Measurements from ENCODE around the gene ZFYVE19. TPM values are rescaled to one million over a fixed set of nuclear protein-coding genes. Genes with fewer than 3 reads are reported as not detected.
A peak's percentile ranks its signal among the peaks of the same experiment; 100 is the strongest.

Gene ZFYVE19
- total RNA-seq, 2 experiments from 2014 or later, result 22.8 to 29.3 TPM

- no peaks in the 10 kb centered on the region for H3K9me3 ChIP-seq (ENCODE audit: low read length)
- peak overlapping the region; percentile 76; the same call in 1 of the 2 replicates for H2AFZ ChIP-seq (ENCODE audit: low read length)
- H3K4me3 ChIP-seq (ENCODE audit: low read depth, low read length, poor library complexity, severe bottlenecking), result peak overlapping the region; percentile 14
- no peaks in the 10 kb centered on the region for H3K79me2 ChIP-seq (ENCODE audit: insufficient read depth, low read depth, low read length)
- TF ChIP-seq EZH2phosphoT487 (IDR thresholded peaks at IDR 0.05; ENCODE audit: borderline replicate concordance, low read depth, low read length) (no peak), CTCF (conservative IDR thresholded peaks at IDR 0.05; ENCODE audit: low read length) (no peak)
- H3K9me2 ChIP-seq (ENCODE audit: insufficient read depth, low read length), result no peaks in the 10 kb centered on the region
- H3K4me2 ChIP-seq (ENCODE audit: low read length), result peak overlapping the region; percentile 66
- POLR2A ChIA-PET, result interaction anchor here (0.8 kb wide), 1 partner anchor 14 kb away, joined by 3 read pairs; no protein-coding TSS in a partner anchor
- no peaks in the 10 kb centered on the region for H3K36me3 ChIP-seq (ENCODE audit: insufficient read depth, low read length)
- H3K4me1 ChIP-seq (ENCODE audit: insufficient read depth, low read length, poor library complexity, severe bottlenecking), result peaks cover 25% of the 10 kb centered on the region
- BruUV-seq (replicated peaks), result no TSS peak
- no peak overlapping the region for H3K27ac ChIP-seq (ENCODE audit: low read depth, low read length, poor library complexity, severe bottlenecking)
- CTCF ChIA-PET (ENCODE audit: unreplicated experiment), result interaction anchor here (1.1 to 3.5 kb wide), 3 partner anchors 11 to 47 kb away, joined by 4 to 19 read pairs (median 4); partner anchors contain the start of gene VPS18
- intact Hi-C loops (cut with micrococcal nuclease; ENCODE audit: unreplicated experiment), result no loop called here
- H4K20me1 ChIP-seq (ENCODE audit: insufficient read depth, low read length), result no peaks in the 10 kb centered on the region
- DNase-seq (ENCODE audit: low spot score), result peak; percentile 72
These were observed 40.5 kb downstream of the ZFYVE19 start for GRCh38 chr15:40847223-40847961.

- no peak overlapping the region for H3K27ac ChIP-seq (ENCODE audit: low read depth, low read length, poor library complexity, severe bottlenecking)
- TF ChIP-seq EZH2phosphoT487 (IDR thresholded peaks at IDR 0.05; ENCODE audit: borderline replicate concordance, low read depth, low read length), result no peak
- TF ChIP-seq CTCF (conservative IDR thresholded peaks at IDR 0.05; ENCODE audit: low read length), result no peak
- BruUV-seq (replicated peaks), result no TSS peak
- no peaks in the 10 kb centered on the region for H3K36me3 ChIP-seq (ENCODE audit: insufficient read depth, low read length)
- H3K9me3 ChIP-seq (ENCODE audit: low read length), result no peaks in the 10 kb centered on the region
- no peaks in the 10 kb centered on the region for H4K20me1 ChIP-seq (ENCODE audit: insufficient read depth, low read length)
- no peak overlapping the region for H3K4me3 ChIP-seq (ENCODE audit: low read depth, low read length, poor library complexity, severe bottlenecking)
- H2AFZ ChIP-seq (ENCODE audit: low read length), result no peak overlapping the region
- peaks cover 17% of the 10 kb centered on the region for H3K4me1 ChIP-seq (ENCODE audit: insufficient read depth, low read length, poor library complexity, severe bottlenecking)
- H3K4me2 ChIP-seq (ENCODE audit: low read length), result no peak overlapping the region
- POLR2A ChIA-PET, result no interaction called here
- intact Hi-C loops (cut with micrococcal nuclease; ENCODE audit: unreplicated experiment), result no loop called here
- DNase-seq (ENCODE audit: low spot score), result no peak
- CTCF ChIA-PET (ENCODE audit: unreplicated experiment), result no interaction called here
- no peaks in the 10 kb centered on the region for H3K79me2 ChIP-seq (ENCODE audit: insufficient read depth, low read depth, low read length)
- no peaks in the 10 kb centered on the region for H3K9me2 ChIP-seq (ENCODE audit: insufficient read depth, low read length)
These were observed 43.8 kb downstream of the ZFYVE19 start for GRCh38 chr15:40850576-40851112.

GRCh38 chr15:40852529-40852928, 45.6 kb downstream of the ZFYVE19 start:
- TF ChIP-seq EZH2phosphoT487 (IDR thresholded peaks at IDR 0.05; ENCODE audit: borderline replicate concordance, low read depth, low read length) (no peak), CTCF (conservative IDR thresholded peaks at IDR 0.05; ENCODE audit: low read length) (no peak)
- Histone ChIP-seq H3K79me2 (ENCODE audit: insufficient read depth, low read depth, low read length) (no peaks in the 10 kb centered on the region), H3K4me3 (ENCODE audit: low read depth, low read length, poor library complexity, severe bottlenecking) (no peak overlapping the region), H4K20me1 (ENCODE audit: insufficient read depth, low read length) (no peaks in the 10 kb centered on the region), H3K9me2 (ENCODE audit: insufficient read depth, low read length) (no peaks in the 10 kb centered on the region), H3K4me2 (ENCODE audit: low read length) (no peak overlapping the region), H3K4me1 (ENCODE audit: insufficient read depth, low read length, poor library complexity, severe bottlenecking) (peaks cover 11% of the 10 kb centered on the region), H3K9me3 (ENCODE audit: low read length) (no peaks in the 10 kb centered on the region), H3K36me3 (ENCODE audit: insufficient read depth, low read length) (no peaks in the 10 kb centered on the region), H3K27ac (ENCODE audit: low read depth, low read length, poor library complexity, severe bottlenecking) (no peak overlapping the region), H2AFZ (ENCODE audit: low read length) (no peak overlapping the region)
- POLR2A ChIA-PET, result no interaction called here
- intact Hi-C loops (cut with micrococcal nuclease; ENCODE audit: unreplicated experiment), result no loop called here
- no TSS peak for BruUV-seq (replicated peaks)
- CTCF ChIA-PET (ENCODE audit: unreplicated experiment), result interaction anchor here (0.6 kb wide), 1 partner anchor 34 kb away, joined by 3 read pairs; no protein-coding TSS in a partner anchor
- DNase-seq (ENCODE audit: low spot score), result no peak

All from OCI-LY7 (cell line).